ENCODE measurements around the gene DEFB129.
"Not testable (repeated sequence)": the region's sequence is repeated elsewhere in the genome, so short reads cannot be mapped to it uniquely, and the experiment has no call there.

DNA sequence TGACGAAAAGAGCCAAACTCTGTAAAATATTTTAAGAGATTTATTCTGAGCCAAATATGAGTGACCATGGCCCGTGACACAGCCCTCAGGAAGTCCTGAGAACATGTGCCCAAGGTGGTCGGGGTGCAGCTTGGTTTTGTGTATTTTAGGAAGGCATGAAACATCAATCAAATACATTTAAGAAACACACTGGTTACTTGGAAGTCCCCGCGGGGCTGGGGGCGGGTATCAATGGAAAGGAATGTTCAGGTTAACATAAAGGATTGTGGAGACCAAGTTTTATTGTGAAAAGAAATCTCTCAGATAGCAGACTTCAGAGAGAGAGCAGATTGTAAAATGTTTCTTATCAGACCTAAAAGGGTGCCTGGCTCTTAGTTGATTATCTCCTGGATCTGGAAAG is 26.4 kb downstream of the DEFB129 start:
- TF ChIP-seq, protein P1, sequence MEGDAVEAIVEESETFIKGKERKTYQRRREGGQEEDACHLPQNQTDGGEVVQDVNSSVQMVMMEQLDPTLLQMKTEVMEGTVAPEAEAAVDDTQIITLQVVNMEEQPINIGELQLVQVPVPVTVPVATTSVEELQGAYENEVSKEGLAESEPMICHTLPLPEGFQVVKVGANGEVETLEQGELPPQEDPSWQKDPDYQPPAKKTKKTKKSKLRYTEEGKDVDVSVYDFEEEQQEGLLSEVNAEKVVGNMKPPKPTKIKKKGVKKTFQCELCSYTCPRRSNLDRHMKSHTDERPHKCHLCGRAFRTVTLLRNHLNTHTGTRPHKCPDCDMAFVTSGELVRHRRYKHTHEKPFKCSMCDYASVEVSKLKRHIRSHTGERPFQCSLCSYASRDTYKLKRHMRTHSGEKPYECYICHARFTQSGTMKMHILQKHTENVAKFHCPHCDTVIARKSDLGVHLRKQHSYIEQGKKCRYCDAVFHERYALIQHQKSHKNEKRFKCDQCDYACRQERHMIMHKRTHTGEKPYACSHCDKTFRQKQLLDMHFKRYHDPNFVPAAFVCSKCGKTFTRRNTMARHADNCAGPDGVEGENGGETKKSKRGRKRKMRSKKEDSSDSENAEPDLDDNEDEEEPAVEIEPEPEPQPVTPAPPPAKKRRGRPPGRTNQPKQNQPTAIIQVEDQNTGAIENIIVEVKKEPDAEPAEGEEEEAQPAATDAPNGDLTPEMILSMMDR (IDR thresholded peaks at IDR 0.05 in 8 of 11, conservative IDR thresholded peaks at IDR 0.05 in 3 of 11): not testable (repeated sequence)
- TF ChIP-seq POLR2A (IDR thresholded peaks at IDR 0.05): not testable (repeated sequence)

Measured in spleen (tissue), 7 donors.